GOT3 (cell line): ENCODE data around the gene TNP1.

Source experiments
- DNase-seq: peaks from one replicate; lab custom pipeline; 2025; ENCODE audit warnings: mixed read lengths; lab: John Stamatoyannopoulos, UW

Gene TNP1

GRCh38 chr2:216859944-216860343 is at the start of gene TNP1:
TSS of gene TNP1 (minus strand) at chr2:216860064. CDS start at chr2:216860034, 30 bp downstream.
- no peak for DNase-seq

- no peak for DNase-seq
Observed at GRCh38 chr2:216908300-216908699, 48.4 kb upstream of the TNP1 start.

GRCh38 chr2:216905649-216906329 is 45.9 kb upstream of the TNP1 start:
- DNase-seq: no peak

GRCh38 chr2:216904974-216905373 is 45.1 kb upstream of the TNP1 start:
- no peak for DNase-seq

- no peak for DNase-seq
Observed at GRCh38 chr2:216904554-216904953, 44.7 kb upstream of the TNP1 start.

- DNase-seq: no peak
Observed at GRCh38 chr2:216903470-216903869, 43.6 kb upstream of the TNP1 start.

- no peak for DNase-seq
Observed at GRCh38 chr2:216901273-216901672, 41.4 kb upstream of the TNP1 start.

- DNase-seq: no peak
Observed at GRCh38 chr2:216900406-216900805, 40.5 kb upstream of the TNP1 start.

GRCh38 chr2:216897561-216898203 is 37.8 kb upstream of the TNP1 start:
- no peak for DNase-seq

GRCh38 chr2:216890138-216890537 is 30.3 kb upstream of the TNP1 start:
- DNase-seq: no peak

GRCh38 chr2:216888887-216889622 is 29.2 kb upstream of the TNP1 start:
- no peak for DNase-seq

- DNase-seq: no peak
Observed at GRCh38 chr2:216888081-216888480, 28.2 kb upstream of the TNP1 start.

- no peak for DNase-seq
Observed at GRCh38 chr2:216887138-216887537, 27.3 kb upstream of the TNP1 start.

GRCh38 chr2:216885117-216885553 is 25.3 kb upstream of the TNP1 start:
- no peak for DNase-seq

- DNase-seq: no peak
Observed at GRCh38 chr2:216884347-216884746, 24.5 kb upstream of the TNP1 start.

- no peak for DNase-seq
Observed at GRCh38 chr2:216882876-216883275, 23.0 kb upstream of the TNP1 start.

- no peak for DNase-seq
Observed at GRCh38 chr2:216881411-216881810, 21.5 kb upstream of the TNP1 start.

GRCh38 chr2:216880509-216881184 is 20.8 kb upstream of the TNP1 start:
- DNase-seq: no peak

- DNase-seq: no peak
Observed at GRCh38 chr2:216879727-216880508, 20.1 kb upstream of the TNP1 start.

- DNase-seq: no peak
Observed at GRCh38 chr2:216878072-216878471, 18.2 kb upstream of the TNP1 start.

- DNase-seq: no peak
Observed at GRCh38 chr2:216877085-216877484, 17.2 kb upstream of the TNP1 start.

GRCh38 chr2:216875862-216876261 is 16.0 kb upstream of the TNP1 start:
- DNase-seq: no peak
